ENCODE results near the gene CFLAR. TPM values are rescaled to one million over a fixed set of nuclear protein-coding genes. Genes with fewer than 3 reads are reported as not detected.

Gene CFLAR
- total RNA-seq, 4 donors from 2014 or later = 239 to 412 (median 326) TPM

GRCh38 chr2:201152517-201152916, 36.6 kb downstream of the CFLAR start:
- TF ChIP-seq CTCF (IDR thresholded peaks at IDR 0.05; ENCODE audit: low read depth) = no peak

- no peak for TF ChIP-seq CTCF (IDR thresholded peaks at IDR 0.05; ENCODE audit: low read depth)
These were observed 37.2 kb downstream of the CFLAR start for GRCh38 chr2:201152999-201153815.

- TF ChIP-seq CTCF (IDR thresholded peaks at IDR 0.05; ENCODE audit: low read depth) = no peak
These were observed 38.8 kb downstream of the CFLAR start for GRCh38 chr2:201154615-201155399.

- TF ChIP-seq CTCF (IDR thresholded peaks at IDR 0.05; ENCODE audit: low read depth) = no peak
These were observed 40.1 kb downstream of the CFLAR start for GRCh38 chr2:201156036-201156435.

- no peak for TF ChIP-seq CTCF (IDR thresholded peaks at IDR 0.05; ENCODE audit: low read depth)
These were observed 40.7 kb downstream of the CFLAR start for GRCh38 chr2:201156640-201157039.

GRCh38 chr2:201157694-201158093, 41.7 kb downstream of the CFLAR start:
- no peak for TF ChIP-seq CTCF (IDR thresholded peaks at IDR 0.05; ENCODE audit: low read depth)
